ENCODE measurements around the gene LRRN2. TPM values are rescaled to one million over a fixed set of nuclear protein-coding genes. Genes with fewer than 3 reads are reported as not detected.

LRRN2 gene
- total and polyA plus RNA-seq, 2 of the 8 experiments (the other 6 are each of a cell fraction or from before 2014, with no cell fraction given): 1.8 to 2.3 TPM

DNA sequence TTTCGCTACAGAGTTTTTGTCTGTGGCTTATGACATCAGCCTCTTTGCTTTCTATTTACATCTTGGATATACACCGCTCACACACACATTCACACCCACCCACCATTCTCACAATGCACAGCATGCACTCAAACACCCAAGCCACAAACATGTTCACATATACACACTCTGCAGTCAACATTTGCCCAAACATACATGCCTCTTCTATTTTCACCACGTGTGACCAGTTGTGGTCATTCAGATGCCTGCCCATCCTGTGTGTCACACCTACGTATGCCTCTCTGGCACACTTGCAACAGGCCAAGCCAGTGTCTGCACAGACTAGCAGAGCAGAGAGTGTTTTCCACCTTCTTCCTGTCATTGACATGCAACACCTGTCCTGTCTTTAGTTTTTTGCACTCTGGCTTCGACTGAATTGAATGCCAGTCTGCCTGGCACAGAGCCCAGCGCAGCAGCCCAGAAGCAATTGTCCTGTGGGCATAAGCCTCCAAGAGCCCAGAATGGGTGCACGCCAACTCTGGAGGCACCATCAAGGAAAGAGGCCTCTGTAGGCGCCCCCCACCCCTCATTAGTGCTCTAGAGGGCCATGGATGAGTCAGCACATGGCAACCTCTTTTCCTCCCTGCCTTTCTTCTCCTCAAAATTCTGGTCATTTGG is 37.7 kb upstream of the LRRN2 start:
- Histone ChIP-seq H2BK12ac (ENCODE audit: low read depth, low read length) (no peak overlapping the region), H3K56ac (replicated peaks; ENCODE audit: insufficient read length, low read depth, low read length) (no peak overlapping the region), H2BK15ac (ENCODE audit: low read length) (no peak overlapping the region), H3K27ac (ENCODE audit: low read depth, low read length) (no peak overlapping the region), H4K20me1 (replicated peaks in 1 of 2; ENCODE audit: control insufficient read depth in 1 of 2, insufficient read depth in 2 of 2, low read length in 2 of 2) (no peaks in the 10 kb centered on the region), H3K4me2 (ENCODE audit: insufficient read depth in 1 of 2, low read depth in 2 of 2, low read length in 2 of 2) (no peak overlapping the region), H3K4me1 (replicated peaks in 1 of 4; ENCODE audit: control insufficient read depth in 3 of 4, insufficient read depth in 4 of 4, low read length in 3 of 4) (peaks cover 0 to 4% (median 1%) of the 10 kb centered on the region in 4 experiments; a peak in 2 of 7 replicates), H3K4ac (replicated peaks; ENCODE audit: insufficient read length, low read depth, low read length) (no peak overlapping the region), H3K23me2 (ENCODE audit: low read depth, low read length) (no peaks in the 10 kb centered on the region), H2AFZ (ENCODE audit: low read length) (no peak overlapping the region), H4K8ac (ENCODE audit: extremely low read depth, insufficient read depth, low read length) (no peak overlapping the region), H3K79me1 (ENCODE audit: low read depth, low read length) (no peaks in the 10 kb centered on the region), H2AK5ac (ENCODE audit: low read depth, low read length) (no peak overlapping the region), H4K5ac (ENCODE audit: insufficient read length, low read depth, low read length) (no peak overlapping the region), H4K91ac (replicated peaks; ENCODE audit: insufficient read length, low read length) (no peak overlapping the region), H3K9ac (replicated peaks in 1 of 4; ENCODE audit: extremely low read depth in 1 of 4, low read depth in 3 of 4, low read length in 3 of 4) (no peak overlapping the region), H3K18ac (ENCODE audit: extremely low read depth, low read length) (no peak overlapping the region), H2BK120ac (replicated peaks; ENCODE audit: low read depth, low read length) (no peak overlapping the region), H3K79me2 (ENCODE audit: control insufficient read depth in 1 of 2, insufficient read depth in 2 of 2, low read length in 2 of 2) (no peaks in the 10 kb centered on the region), H3K9me3 (ENCODE audit: insufficient read depth in 2 of 2, low read depth in 1 of 2, low read length in 1 of 2) (no peaks in the 10 kb centered on the region), H3K23ac (ENCODE audit: insufficient read length) (no peak overlapping the region), H2BK20ac (ENCODE audit: low read length) (no peak overlapping the region), H3K14ac (ENCODE audit: insufficient read length) (no peak overlapping the region), H3K36me3 (ENCODE audit: control insufficient read depth in 2 of 4, insufficient read depth in 4 of 4, low read length in 3 of 4) (no peaks in the 10 kb centered on the region), H3K4me3 (ENCODE audit: extremely low read depth in 1 of 4, insufficient read depth in 2 of 4, low read depth in 3 of 4, low read length in 4 of 4) (no peak overlapping the region), H2BK5ac (ENCODE audit: low read depth, low read length) (no peak overlapping the region), H3K27me3 (replicated peaks in 1 of 4; ENCODE audit: control insufficient read depth in 3 of 4, extremely low read depth in 1 of 4, insufficient read depth in 3 of 4, low read length in 3 of 4) (peaks cover 0 to 2% (median 0%) of the 10 kb centered on the region in 4 experiments; a peak in 3 of 7 replicates)
- ChIA-PET CTCF (ENCODE audit: partially characterized antibody) (interaction anchor here (0.9 to 2.7 kb wide), 8 partner anchors 9 to 310 kb away, joined by 3 to 14 read pairs (median 6); no protein-coding TSS in a partner anchor), POLR2A (ENCODE audit: partially characterized antibody) (interaction anchor here (1.2 kb wide), 1 partner anchor 16 kb away, joined by 3 read pairs; no protein-coding TSS in a partner anchor)
- TF ChIP-seq SAP30 (IDR thresholded peaks at IDR 0.05; ENCODE audit: insufficient read depth, insufficient replicate concordance, low read length) (no peak), KDM5A (IDR thresholded peaks at IDR 0.05; ENCODE audit: low read length) (no peak), KDM1A (IDR thresholded peaks at IDR 0.05; ENCODE audit: borderline replicate concordance, low read length) (no peak), TAF7 (optimal IDR thresholded peaks at IDR 0.05; ENCODE audit: borderline replicate concordance, low read depth, low read length) (no peak), HDAC6 (IDR thresholded peaks at IDR 0.05; ENCODE audit: low read depth, low read length) (no peak), POLR2A (IDR thresholded peaks at IDR 0.05; ENCODE audit: control extremely low read depth in 1 of 2, low read depth in 2 of 2, low read length in 2 of 2) (no peak), SIN3A (conservative IDR thresholded peaks at IDR 0.05 in 1 of 2, IDR thresholded peaks at IDR 0.05 in 1 of 2; ENCODE audit: low read depth in 1 of 2, low read length in 2 of 2) (no peak), CBX5 (IDR thresholded peaks at IDR 0.05; ENCODE audit: low read depth, low read length) (no peak), CHD1 (IDR thresholded peaks at IDR 0.05; ENCODE audit: low read depth, low read length) (no peak)
- FAIRE-seq (no peak), DNase-seq (ENCODE audit: low read depth in 1 of 2, low spot score in 2 of 2) (peak in 1 of 2 experiments; percentile 23)
- WGBS, 2 experiments (ENCODE audit: extremely low coverage in 1 of 2, insufficient coverage in 1 of 2, insufficient read length in 1 of 2, insufficient replicate concordance in 2 of 2, low coverage in 1 of 2, low lambda C conversion rate in 2 of 2, missing lambda C conversion rate in 1 of 2): 83% methylated on average over 8 of the region's 8 CpGs; no CpG with 5 or more reads in 1 of the 2 experiments
